GM18861 (cell line): ENCODE results near the gene S1PR2.

Source experiments
- ATAC-seq: cut with Tn5 transposase; IDR thresholded peaks from one replicate; pipeline ENCODE4 v1.9.1; 2021; ENCODE audit not compliant: unreplicated experiment

S1PR2 gene, protein sequence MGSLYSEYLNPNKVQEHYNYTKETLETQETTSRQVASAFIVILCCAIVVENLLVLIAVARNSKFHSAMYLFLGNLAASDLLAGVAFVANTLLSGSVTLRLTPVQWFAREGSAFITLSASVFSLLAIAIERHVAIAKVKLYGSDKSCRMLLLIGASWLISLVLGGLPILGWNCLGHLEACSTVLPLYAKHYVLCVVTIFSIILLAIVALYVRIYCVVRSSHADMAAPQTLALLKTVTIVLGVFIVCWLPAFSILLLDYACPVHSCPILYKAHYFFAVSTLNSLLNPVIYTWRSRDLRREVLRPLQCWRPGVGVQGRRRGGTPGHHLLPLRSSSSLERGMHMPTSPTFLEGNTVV

DNA sequence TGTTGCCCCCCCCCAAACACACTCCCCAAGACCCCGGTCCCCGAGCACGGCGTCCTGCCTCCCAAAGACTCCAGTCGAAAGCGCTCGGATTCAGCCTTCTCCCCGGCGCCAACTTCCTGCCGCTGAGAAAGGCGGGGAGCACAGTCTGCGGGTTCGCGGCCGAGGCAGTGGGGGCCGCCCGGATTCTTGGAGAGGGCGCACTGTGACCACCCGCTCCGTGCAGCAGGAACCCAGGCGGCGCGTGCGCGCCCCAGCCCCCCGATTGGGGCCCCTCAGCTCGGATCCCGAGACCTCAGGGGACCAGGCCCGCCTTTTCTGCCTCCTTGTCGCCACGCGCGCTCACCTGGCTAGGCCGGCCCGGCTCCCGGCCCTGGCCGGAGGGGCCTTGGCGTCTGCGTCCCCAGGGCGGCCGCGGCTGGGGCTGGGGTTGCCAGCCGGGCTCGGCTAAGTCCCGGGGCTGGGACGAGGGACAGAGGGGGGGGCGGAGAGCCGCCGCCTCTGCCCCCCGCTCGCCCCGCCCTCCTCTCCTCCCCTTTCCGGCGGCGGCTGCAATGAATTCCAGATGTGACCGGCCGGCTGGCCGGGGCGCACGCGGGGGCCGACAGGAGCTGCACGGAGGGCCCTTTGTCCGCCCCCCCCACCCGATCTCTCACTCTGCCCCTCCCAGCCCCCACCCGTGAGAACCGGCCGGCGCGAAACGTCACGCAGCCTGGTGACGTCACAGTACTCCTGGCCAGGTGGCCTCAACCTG, at the start of gene S1PR2:
S1PR2 (minus strand) TSS at position 471 of the 751 bp plus-strand sequence. CDS start 6,426 bp downstream, outside the sequence.
- no peak for ATAC-seq

DNA sequence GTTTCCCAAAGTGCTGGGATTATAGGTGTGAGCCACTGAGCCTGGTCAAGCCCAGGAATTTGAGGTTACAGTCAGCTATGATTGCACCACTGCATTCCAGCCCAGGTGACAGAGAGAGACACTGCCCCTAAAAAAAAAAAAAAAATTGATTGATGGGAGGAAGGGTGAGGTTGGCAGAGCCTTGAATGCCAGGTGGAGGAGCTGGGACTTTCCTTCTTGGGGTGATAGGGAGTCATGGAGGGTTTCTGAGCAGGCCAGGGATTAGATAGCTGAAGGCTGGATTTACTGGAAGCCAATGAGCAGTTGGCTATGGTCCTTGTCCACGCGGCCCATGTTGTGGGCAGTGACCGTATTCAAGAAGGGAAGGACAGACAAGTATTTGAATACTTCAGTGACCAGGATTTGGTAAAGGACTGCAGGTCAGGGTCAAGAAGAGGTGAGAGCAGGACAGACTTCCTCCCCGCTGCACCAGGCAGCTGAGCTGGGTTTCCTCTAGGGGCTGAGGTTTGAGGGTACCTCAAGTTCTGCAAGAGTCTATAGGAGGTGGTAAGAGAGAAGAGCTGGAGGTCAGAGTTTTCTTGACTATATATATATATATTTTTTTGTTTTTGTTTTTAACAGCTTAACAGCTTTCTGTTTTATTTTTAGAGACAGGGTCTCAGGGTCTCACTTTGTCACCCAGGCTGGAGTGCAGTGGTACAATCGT, 48.8 kb upstream of the S1PR2 start:
- ATAC-seq = no peak

DNA sequence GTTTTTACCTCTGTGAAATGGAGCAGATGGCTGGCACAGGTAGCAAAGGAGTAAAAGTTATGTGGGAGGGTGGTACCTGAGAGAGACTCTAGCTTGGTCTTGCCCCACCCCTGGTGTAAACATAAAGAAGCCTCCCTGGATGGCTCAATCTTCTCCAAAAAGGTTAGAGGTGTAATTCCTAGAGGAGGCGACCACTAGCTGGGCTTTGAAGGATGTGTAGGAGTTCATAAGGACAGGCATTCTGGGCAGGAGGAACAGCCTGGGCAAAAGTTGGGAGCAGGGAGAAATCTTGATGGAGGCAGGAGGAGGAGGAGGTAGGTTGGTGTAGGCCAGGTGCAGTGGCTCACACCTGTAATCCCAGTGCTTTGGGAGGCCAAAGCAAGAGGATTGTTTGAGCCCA, 47.8 kb upstream of the S1PR2 start:
- no peak for ATAC-seq

DNA sequence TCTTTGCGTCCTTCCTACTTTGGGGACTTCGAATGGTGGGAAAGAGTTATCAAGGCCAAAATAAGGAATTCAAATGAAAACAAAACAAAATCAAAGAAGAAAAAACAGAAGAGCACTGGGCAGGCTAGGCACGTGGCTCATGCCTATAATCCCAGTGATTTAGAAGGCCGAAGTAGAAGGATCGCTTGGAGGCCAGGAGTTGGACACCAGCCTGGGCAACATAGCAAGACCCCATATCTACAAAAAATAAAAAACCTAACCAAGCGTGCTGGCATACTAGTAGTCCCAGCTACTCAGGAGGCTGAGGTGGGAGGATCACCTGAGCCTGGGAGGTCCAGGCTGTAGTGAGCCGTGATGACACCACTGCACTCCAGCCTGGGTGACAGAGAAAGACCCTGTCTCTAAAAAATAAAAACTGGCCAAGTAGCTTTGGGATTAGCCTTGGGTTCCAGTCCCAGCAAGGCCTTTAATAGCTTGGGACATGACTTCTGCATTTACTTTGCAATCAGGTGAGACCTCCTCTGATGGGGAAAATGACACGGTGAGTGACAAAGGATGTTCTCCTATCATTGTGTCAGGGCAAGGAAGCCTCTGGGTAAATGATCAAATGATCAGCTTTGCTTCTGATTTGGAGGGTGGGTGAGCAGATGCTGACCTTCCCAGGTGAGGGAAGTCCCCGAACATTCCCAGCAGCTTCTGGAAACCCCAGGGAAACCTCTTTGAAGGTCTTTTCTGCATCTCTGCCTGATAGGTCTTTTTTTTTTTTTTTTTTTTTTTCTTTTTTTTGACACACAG, 46.9 kb upstream of the S1PR2 start:
- ATAC-seq = no peak

DNA sequence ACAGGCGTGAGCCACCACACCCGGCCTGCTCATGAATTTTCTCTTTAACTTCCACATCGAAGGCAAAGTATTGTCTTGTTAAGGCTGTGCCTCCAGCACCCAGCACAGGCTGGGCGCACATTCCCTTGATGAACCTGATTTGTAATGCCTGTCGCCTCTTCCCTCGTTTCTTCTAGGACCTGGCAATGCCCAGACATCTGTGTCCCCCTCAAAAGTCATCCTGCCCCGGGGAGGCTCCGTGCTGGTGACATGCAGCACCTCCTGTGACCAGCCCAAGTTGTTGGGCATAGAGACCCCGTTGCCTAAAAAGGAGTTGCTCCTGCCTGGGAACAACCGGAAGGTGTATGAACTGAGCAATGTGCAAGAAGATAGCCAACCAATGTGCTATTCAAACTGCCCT, 43.5 kb upstream of the S1PR2 start:
- ATAC-seq = no peak

DNA sequence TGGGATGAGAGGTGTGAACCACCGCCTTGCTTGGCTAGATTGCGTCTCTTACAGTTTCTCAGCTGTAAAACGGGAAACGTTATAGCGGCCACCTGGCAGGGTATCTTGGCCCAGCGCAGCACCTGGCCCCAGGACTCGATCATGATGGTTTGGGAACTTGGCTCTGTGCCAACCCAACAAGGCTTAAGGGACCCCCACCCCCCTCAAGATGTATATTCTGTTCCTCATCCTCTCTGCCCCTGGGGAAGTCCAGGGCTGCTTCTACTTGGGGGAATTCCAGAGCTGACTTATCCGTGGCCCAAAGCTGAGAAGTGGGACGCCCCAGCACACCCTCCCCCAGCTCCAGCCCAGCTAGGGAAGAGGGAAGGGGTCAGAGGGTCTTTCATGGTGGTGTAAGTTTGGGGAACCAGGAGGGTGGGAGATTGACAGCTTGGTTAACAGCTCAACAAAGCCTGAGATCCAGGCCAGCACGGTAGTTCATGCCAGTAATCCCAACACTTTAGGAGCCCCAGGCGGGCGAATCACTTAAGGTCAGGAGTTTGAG, 40.5 kb upstream of the S1PR2 start:
- ATAC-seq = peak; percentile 18

DNA sequence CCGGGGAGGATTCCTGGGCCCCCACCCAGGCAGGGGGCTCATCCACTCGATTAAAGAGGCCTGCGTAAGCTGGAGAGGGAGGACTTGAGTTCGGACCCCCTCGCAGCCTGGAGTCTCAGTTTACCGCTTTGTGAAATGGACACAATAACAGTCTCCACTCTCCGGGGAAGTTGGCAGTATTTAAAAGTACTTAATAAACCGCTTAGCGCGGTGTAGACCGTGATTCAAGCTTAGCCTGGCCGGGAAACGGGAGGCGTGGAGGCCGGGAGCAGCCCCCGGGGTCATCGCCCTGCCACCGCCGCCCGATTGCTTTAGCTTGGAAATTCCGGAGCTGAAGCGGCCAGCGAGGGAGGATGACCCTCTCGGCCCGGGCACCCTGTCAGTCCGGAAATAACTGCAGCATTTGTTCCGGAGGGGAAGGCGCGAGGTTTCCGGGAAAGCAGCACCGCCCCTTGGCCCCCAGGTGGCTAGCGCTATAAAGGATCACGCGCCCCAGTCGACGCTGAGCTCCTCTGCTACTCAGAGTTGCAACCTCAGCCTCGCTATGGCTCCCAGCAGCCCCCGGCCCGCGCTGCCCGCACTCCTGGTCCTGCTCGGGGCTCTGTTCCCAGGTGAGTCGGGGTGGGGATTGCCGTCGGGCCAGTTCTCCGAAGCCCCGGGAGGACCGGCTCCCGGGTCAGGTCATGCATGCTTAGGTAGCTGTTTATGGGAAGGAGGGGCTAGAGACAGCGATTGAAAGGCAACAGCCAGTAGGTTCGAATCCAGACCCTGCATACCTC, 39.7 kb upstream of the S1PR2 start, which contains the start of gene ICAM1:
ICAM1 (plus strand) TSS at position 505 of the 779 bp plus-strand sequence; CDS start at position 545, 40 bp downstream.
- peak; percentile 34 for ATAC-seq

DNA sequence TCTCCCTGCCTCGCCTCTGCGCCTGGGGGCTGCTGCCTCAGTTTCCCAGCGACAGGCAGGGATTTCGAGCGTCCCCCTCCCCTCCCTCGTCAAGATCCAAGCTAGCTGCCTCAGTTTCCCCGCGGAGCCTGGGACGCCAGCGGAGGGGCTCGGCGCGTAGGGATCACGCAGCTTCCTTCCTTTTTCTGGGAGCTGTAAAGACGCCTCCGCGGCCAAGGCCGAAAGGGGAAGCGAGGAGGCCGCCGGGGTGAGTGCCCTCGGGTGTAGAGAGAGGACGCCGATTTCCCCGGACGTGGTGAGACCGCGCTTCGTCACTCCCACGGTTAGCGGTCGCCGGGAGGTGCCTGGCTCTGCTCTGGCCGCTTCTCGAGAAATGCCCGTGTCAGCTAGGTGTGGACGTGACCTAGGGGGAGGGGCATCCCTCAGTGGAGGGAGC, 39.1 kb upstream of the S1PR2 start:
- no peak for ATAC-seq

DNA sequence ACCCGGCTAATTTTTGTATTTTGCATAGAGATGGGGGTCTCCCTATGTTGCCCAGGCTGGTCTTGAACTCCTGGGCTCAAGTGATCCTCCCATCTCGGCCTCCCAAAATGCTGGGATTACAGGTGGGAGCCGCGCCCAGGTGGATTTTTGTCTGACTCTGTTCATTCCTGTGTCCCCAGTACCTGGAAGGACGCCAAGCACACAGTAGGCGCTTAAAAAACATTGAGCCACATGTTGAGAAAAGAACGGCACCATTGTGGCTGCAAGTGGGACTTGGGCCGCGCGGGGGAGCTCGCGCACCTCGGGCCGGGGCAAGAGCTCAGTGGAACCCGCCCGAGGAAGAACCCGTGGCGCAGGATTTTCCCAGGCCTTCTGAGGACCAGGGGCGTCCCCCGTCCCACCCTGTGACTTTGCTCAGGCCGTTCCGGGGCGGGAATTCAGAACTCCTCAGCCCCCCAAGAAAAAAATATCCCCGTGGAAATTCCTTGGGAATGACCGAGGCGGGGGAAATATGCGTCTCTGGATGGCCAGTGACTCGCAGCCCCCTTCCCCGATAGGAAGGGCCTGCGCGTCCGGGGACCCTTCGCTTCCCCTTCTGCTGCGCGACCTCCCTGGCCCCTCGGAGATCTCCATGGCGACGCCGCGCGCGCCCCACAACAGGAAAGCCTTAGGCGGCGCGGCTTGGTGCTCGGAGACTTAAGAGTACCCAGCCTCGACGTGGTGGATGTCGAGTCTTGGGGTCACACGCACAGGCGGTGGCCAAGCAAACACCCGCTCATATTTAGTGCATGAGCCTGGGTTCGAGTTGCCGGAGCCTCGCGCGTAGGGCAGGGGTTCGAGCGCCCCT, 38.4 kb upstream of the S1PR2 start:
- peak; percentile 31 for ATAC-seq

DNA sequence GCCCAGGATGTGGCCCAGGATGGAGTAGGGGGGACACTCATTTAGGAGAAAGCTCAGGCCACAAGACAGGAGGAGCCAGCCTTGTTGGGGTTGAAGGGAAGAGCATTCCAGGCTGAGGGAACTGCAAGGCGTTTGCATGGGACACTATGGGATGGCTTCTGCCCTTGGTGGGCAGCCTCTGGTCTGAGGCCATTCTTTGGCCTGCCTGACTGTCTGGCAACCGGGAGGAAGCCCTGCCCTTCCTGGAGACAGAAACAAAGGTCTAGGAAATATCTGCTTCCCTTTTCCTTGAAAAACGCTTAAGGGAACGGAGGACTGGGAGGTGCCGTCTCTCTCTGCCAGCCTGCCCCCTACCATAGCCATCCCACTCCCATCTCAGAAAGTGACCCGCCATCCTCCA, 36.9 kb upstream of the S1PR2 start:
- no peak for ATAC-seq

DNA sequence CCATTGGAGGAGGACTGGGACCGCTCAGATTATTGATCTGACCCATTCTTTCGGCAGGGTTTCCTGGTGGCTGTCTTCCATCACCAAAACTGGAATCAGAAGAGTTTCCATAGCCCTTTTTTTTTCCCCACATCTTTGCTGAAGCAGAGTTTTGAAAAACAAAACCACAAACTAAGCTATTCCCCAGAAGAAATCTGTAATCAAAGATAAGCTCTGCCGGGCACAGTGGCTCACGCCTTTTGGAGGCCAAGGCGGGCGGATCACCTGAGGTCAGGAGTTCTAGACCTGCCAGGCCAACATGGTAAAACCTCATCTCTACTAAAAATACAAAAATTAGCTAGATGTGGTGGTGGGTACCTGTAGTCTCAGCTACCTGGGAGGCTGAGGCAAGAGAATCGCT, 35.6 kb upstream of the S1PR2 start:
- no peak for ATAC-seq

DNA sequence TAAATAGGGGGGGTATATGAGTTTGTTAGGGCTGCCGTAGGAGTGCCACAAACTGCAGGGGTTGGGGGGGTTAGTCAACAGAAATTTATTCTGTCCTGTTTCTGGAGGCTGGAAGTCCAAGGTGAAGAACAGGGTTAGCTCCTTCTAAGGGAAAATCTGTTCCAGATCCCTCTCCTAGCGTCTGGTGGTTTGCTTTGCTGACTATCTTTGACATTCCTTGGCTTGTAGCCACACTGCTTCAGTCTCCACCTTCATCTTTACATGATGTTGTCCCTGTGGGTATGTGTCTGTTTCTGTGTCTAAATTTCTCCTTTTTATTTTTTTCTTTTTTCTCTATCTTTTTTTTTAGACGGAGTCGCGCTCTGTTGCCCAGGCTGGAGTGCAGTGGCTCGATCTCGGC, 31.6 kb upstream of the S1PR2 start:
- ATAC-seq = no peak

DNA sequence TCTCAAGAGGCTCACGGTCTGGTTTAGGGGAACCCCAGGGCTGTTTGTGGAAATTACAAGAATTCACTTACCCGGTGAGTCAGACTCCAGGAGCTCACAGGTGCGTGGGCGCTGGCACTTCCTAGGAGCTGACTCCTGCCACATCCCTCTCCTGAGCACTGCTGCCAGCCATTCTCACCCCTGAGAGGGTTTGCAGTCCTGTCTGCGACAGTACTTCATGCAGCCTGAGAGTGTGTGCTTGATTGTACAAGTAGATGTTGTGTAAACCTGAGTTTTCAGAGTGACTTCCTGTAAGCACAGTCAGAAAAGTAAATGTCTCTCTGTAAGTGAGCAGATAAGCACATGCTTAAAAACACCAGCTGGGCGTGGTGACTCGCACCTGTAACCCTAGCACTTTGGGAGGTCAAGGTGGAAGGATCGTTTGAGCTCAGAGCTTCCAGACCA, 29.0 kb upstream of the S1PR2 start:
- ATAC-seq = no peak

DNA sequence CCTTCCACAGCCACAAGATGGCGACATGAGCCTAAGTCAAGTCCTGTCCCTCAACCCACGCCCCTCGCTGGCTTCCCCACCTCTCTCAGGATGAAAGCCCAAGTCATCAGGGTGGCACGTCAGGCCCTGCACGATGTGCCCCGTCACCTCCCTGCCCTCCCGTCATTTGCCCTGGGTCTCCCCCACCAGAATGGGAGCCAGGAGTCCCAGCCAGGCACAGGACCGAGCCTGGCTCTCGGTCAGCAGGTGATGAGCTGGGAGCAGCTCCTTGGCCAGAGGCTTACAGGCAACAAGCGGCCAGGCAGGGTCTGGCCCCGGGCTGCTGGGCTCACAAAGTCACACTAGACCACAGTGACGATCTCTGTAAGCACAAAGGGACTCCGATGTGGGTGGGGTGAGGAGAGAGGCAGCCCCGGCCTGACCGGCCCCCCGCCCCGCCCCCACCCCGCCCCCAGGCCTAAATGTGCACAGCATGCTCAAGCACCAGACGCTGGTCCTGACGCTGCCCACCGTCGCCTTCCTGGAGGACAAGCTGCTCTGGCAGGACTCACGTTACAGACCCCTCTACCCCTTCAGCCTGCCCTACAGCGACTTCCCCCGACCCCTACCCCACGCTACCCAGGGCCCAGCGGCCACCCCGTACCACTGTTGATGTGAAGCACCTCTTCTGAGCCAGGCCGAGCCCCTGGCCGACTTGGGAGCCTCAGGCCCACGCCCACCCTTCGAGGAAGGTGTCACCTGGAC, 28.2 kb upstream of the S1PR2 start:
- no peak for ATAC-seq

DNA sequence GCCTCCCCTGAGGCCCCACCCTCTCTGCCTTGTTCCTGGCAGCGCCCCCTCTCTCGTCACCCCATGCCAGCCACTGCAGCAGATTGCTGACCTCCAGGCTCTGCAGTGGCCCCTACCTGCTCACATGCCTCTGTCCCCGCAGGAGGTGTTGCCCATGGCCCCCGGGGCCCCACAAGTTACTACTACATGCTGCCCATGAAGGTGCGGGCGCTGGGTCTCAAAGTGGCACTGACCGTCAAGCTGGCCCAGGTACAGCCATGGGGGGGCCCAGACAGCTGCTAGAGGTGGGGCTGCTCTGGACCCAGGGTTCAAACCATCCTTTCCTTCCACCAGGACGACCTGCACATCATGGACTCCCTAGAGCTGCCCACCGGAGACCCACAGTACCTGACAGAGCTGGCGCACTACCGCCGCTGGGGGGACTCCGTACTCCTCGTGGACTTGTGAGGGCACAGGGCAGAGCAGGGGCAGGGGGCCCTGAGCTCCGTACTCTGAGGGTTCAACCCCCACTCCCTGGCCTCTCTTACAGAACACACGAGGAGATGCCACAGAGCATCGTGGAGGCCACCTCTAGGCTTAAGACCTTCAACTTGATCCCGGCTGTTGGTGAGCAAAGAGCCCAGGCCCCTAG, 27.1 kb upstream of the S1PR2 start:
- no peak for ATAC-seq

DNA sequence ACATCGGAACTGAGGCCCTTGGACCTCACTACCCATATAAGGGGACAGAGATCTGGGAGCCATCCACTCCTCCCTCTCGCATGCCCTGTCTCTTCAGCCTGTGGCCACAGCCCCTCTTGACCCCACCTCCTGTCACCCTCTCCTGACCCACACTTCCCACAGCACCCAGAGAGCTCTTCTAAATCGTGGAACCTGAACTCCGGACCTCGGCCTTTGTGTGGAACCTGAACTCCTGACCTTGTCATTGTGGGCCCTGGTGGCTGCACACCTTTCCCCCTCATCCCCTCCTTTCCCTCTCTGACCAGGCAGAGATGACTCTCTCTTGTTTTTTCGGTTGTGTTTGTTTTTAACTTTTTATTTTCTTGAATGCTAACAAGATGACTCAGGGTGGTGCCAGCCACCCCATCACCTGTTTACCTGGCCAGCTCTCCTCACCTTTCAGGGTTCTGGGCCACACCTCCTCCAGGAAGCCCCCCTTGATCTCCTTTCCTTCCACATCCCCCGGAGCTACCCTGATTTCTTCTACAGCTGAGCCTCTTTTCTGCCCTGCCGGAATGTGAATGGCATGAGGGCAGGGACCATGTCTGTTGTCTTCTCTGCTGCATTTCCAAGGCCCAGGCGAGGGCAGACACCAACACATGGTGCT, 26.0 kb upstream of the S1PR2 start:
- ATAC-seq = no peak

DNA sequence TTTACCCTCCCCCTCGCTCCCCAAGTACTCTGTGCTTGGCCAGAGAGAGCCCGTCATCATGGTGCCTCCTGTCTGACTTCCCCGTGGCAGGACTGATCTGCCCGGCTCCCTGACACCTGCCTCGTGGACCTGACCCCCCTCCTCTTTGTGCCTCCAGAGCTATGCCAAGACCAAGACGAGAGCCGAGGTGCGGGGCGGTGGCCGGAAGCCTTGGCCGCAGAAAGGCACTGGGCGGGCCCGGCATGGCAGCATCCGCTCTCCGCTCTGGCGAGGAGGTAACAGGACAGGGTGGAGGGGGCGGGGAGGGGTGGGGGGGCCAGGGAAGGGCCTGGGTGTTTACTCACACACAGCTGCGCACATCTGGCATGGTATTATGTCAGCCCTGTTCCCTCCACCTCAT, 25.4 kb upstream of the S1PR2 start:
- ATAC-seq = no peak
